AG04450 (cell line): Measurements from ENCODE around the gene SLC29A3. TPM values are rescaled to one million over a fixed set of nuclear protein-coding genes. Genes with fewer than 3 reads are reported as not detected.

Experiments used
- CTCF ChIA-PET: fragments of 300-600, 350-600 bp; formaldehyde crosslinking; extraction: SDS; loops from one replicate; lab custom pipeline; 2022; ENCODE audit warnings: antibody characterized with exemption, inconsistent platforms; lab: Charles Lee
- POLR2A ChIA-PET: fragments of 350-600 bp; formaldehyde crosslinking; extraction: SDS; loops from one replicate; lab custom pipeline; 2021; ENCODE audit warnings: antibody characterized with exemption, inconsistent platforms; lab: Yijun Ruan, JAX
- DNase-seq: peaks from one replicate; pipeline ENCODE4 v3.0.0-alpha.2; 2011; ENCODE audit warnings: low read depth, low spot score
- H3K27ac ChIP-seq: one replicate; pipeline ENCODE4 v1.5.1; 2012; ENCODE audit warnings: low read depth, low read length, control low read depth
- H3K27me3 ChIP-seq: one replicate; pipeline ENCODE4 v1.6.0; 2012; ENCODE audit warnings: low read length; ENCODE audit not compliant: control insufficient read depth, insufficient read depth
- H3K4me3 ChIP-seq: 2 replicates; pipeline ENCODE4 v1.5.1; 2011; ENCODE audit warnings: mild to moderate bottlenecking, low read depth, low read length, control low read depth
- H3K9me3 ChIP-seq: 2 replicates; pipeline ENCODE4 v1.5.1; 2012; ENCODE audit warnings: low read length; ENCODE audit not compliant: control insufficient read depth, insufficient read depth
- CTCF ChIP-seq: IDR thresholded peaks from 2 replicates; pipeline ENCODE4 v1.5.1; 2011; ENCODE audit warnings: low read depth, low read length, control low read depth, inconsistent platforms
- polyA plus RNA-seq: library from polyadenylated mRNA; depleted of rRNA; stranded (reverse); fragments of >200 nt; gene quantifications from 2 replicates; pipeline ENCODE4 v1.2.3, GENCODE V29; 2011

The SLC29A3 gene
- polyA plus RNA-seq, 1 experiment, result 2.4 TPM

GRCh38 chr10:71321386-71321785, 2.3 kb downstream of the SLC29A3 start:
- POLR2A ChIA-PET, result no interaction called here

GRCh38 chr10:71323407-71323806, 4.3 kb downstream of the SLC29A3 start:
- H3K9me3 ChIP-seq, result no peaks in the 10 kb centered on the region
- ChIA-PET CTCF (no interaction called here), POLR2A (interaction anchor here (0.6 kb wide), 1 partner anchor 12 kb away, joined by 4 read pairs; no protein-coding TSS in a partner anchor)
- no peak overlapping the region for H3K4me3 ChIP-seq
- TF ChIP-seq CTCF, result no peak
- no peaks in the 10 kb centered on the region for H3K27me3 ChIP-seq
- no peak overlapping the region for H3K27ac ChIP-seq
- DNase-seq, result no peak

More at GRCh38 chr10:71321386-71321785, 2.3 kb downstream of the SLC29A3 start:
- Histone ChIP-seq H3K4me3 (no peak overlapping the region), H3K27me3 (no peaks in the 10 kb centered on the region), H3K9me3 (no peaks in the 10 kb centered on the region), H3K27ac (no peak overlapping the region)
- no peak for DNase-seq
- CTCF ChIA-PET, result interaction anchor here (1.0 to 2.1 kb wide), 3 partner anchors 10 to 387 kb away, joined by 3 to 8 read pairs (median 5); no protein-coding TSS in a partner anchor
- TF ChIP-seq CTCF, result no peak

- H3K9me3 ChIP-seq, result no peaks in the 10 kb centered on the region
- H3K27me3 ChIP-seq, result no peaks in the 10 kb centered on the region
- H3K27ac ChIP-seq, result no peak overlapping the region
- CTCF ChIA-PET, result no interaction called here
- no peak overlapping the region for H3K4me3 ChIP-seq
- POLR2A ChIA-PET, result no interaction called here
- DNase-seq, result no peak
- TF ChIP-seq CTCF, result no peak
Observed at GRCh38 chr10:71324743-71325142, 5.7 kb downstream of the SLC29A3 start.

GRCh38 chr10:71325267-71325666, 6.2 kb downstream of the SLC29A3 start:
- H3K27ac ChIP-seq, result no peak overlapping the region
- CTCF ChIA-PET, result no interaction called here
- POLR2A ChIA-PET, result no interaction called here

GRCh38 chr10:71326464-71326881, 7.4 kb downstream of the SLC29A3 start:
- no peak for DNase-seq
- Histone ChIP-seq H3K4me3 (no peak overlapping the region), H3K27me3 (no peaks in the 10 kb centered on the region), H3K9me3 (no peaks in the 10 kb centered on the region), H3K27ac (no peak overlapping the region)
- TF ChIP-seq CTCF, result no peak
- CTCF ChIA-PET, result no interaction called here
- POLR2A ChIA-PET, result no interaction called here

More at GRCh38 chr10:71325267-71325666, 6.2 kb downstream of the SLC29A3 start:
- no peaks in the 10 kb centered on the region for H3K9me3 ChIP-seq
- no peak overlapping the region for H3K4me3 ChIP-seq
- no peak for DNase-seq
- no peak for TF ChIP-seq CTCF
- no peaks in the 10 kb centered on the region for H3K27me3 ChIP-seq
